HepG2 (cell line): ENCODE results near the gene MMUT. TPM values are rescaled to one million over a fixed set of nuclear protein-coding genes. Genes with fewer than 3 reads are reported as not detected.

Experiments used
- AFF4 ChIP-seq: sonication (generic); formaldehyde crosslinking; IDR thresholded peaks from 2 replicates; pipeline ENCODE4 v1.4.0; 2020; ENCODE audit warnings: missing genetic modification reagents
- BCLAF1 ChIP-seq: fragments of 450-650 bp; IDR thresholded peaks from 2 replicates; pipeline ENCODE4 v1.6.1; 2017; ENCODE audit warnings: mild to moderate bottlenecking
- MAF1 ChIP-seq: sonication (generic); formaldehyde crosslinking; IDR thresholded peaks from 2 replicates; pipeline ENCODE4 v1.5.0; 2020; ENCODE audit warnings: missing genetic modification reagents, borderline replicate concordance
- MAFK ChIP-seq, 2 experiments: IDR thresholded peaks in 1 of 2; conservative IDR thresholded peaks in 1 of 2; 2 replicates each; pipeline ENCODE4 v1.6.1; 2011; ENCODE audit warnings: improper control_type of control experiment in 2 of 2, low read length in 2 of 2
- NFE2L1 ChIP-seq: sonication (generic); formaldehyde crosslinking; IDR thresholded peaks from 2 replicates; pipeline ENCODE4 v1.4.0; 2020; ENCODE audit warnings: missing genetic modification reagents, mild to moderate bottlenecking, borderline replicate concordance
- PHF5A ChIP-seq: IDR thresholded peaks from one replicate; pipeline ENCODE4 v1.6.1; 2018; ENCODE audit warnings: low read depth, missing genetic modification reagents; ENCODE audit not compliant: unreplicated experiment
- SALL1 ChIP-seq: sonication (generic); formaldehyde crosslinking; IDR thresholded peaks from 2 replicates; pipeline ENCODE4 v1.8.0; 2022; ENCODE audit warnings: mild to moderate bottlenecking, missing genetic modification reagents
- TERF1 ChIP-seq: sonication (generic); formaldehyde crosslinking; IDR thresholded peaks from 2 replicates; pipeline ENCODE4 v1.8.0; 2022; ENCODE audit warnings: mild to moderate bottlenecking, missing genetic modification reagents, moderate library complexity
- ZFP36L2 ChIP-seq: sonication (generic); formaldehyde crosslinking; IDR thresholded peaks from 2 replicates; pipeline ENCODE4 v1.4.0; 2020; ENCODE audit warnings: missing genetic modification reagents
- ZNF496 ChIP-seq: sonication (generic); formaldehyde crosslinking; IDR thresholded peaks from 2 replicates; pipeline ENCODE4 v1.8.1; 2023; ENCODE audit warnings: mild to moderate bottlenecking, moderate library complexity, missing genetic modification reagents; ENCODE audit not compliant: insufficient replicate concordance
- ZNF775 ChIP-seq: sonication (generic); formaldehyde crosslinking; IDR thresholded peaks from 2 replicates; pipeline ENCODE4 v1.4.0; 2020; ENCODE audit warnings: missing genetic modification reagents, mild to moderate bottlenecking, moderate library complexity, borderline replicate concordance
- ZNF850 ChIP-seq: sonication (generic); formaldehyde crosslinking; conservative IDR thresholded peaks from 2 replicates; pipeline ENCODE4 v1.9.0; 2021; ENCODE audit warnings: mild to moderate bottlenecking, missing genetic modification reagents
- polyA plus RNA-seq, 8 experiments: library from polyadenylated mRNA; depleted of rRNA in 3 of 8; stranded (reverse) in 7 of 8; unstranded in 1 of 8; fragments of >200 nt; fragmentation: Illumina TruSeq in 4 of 8; extraction: Trizol in 4 of 8; gene quantifications; 2 replicates each; pipeline versions ENCODE4 v1.2.1 to v1.2.3, GENCODE V29; 2011 to 2016; ENCODE audit warnings: low read depth in 4 of 8, missing spikeins in 1 of 8, mixed read lengths in 1 of 8; ENCODE audit not compliant: insufficient read depth in 1 of 8
- total RNA-seq, 5 experiments: library from RNA; depleted of rRNA; stranded (reverse); fragments of >200 nt; fragmentation: Illumina TruSeq; extraction: Trizol; gene quantifications; 2 replicates each; pipeline ENCODE4 v1.2.3, GENCODE V29; 2016; ENCODE audit warnings: low read depth in 1 of 5
- TF ChIP-seq, protein P1 (sequence below): IDR thresholded peaks from 2 replicates; pipeline ENCODE4 v1.6.1; 2016; ENCODE audit warnings: missing compliant biosample characterization, missing genetic modification reagents, borderline replicate concordance
- TF ChIP-seq, protein P2 (sequence below), 2 experiments: fragments of 450-650 bp in 1 of 2; sonication (generic) in 1 of 2; formaldehyde crosslinking; IDR thresholded peaks; 2 replicates each; pipeline versions ENCODE4 v1.5.0 to v1.8.0; 2020 to 2022; ENCODE audit warnings: mild to moderate bottlenecking in 1 of 2, missing genetic modification reagents in 1 of 2

MMUT gene
- total and polyA plus RNA-seq, 2 of the 13 experiments (the other 11 are each of a cell fraction or from before 2014, with no cell fraction given) = 16.1 to 20.5 TPM

- no peak for TF ChIP-seq PHF5A (CRISPR knock-in tag)
- TF ChIP-seq TERF1 = no peak
- no peak for TF ChIP-seq ZNF850 (CRISPR knock-in tag)
- TF ChIP-seq MAF1 (CRISPR knock-in tag) = no peak
- TF ChIP-seq, protein P1, sequence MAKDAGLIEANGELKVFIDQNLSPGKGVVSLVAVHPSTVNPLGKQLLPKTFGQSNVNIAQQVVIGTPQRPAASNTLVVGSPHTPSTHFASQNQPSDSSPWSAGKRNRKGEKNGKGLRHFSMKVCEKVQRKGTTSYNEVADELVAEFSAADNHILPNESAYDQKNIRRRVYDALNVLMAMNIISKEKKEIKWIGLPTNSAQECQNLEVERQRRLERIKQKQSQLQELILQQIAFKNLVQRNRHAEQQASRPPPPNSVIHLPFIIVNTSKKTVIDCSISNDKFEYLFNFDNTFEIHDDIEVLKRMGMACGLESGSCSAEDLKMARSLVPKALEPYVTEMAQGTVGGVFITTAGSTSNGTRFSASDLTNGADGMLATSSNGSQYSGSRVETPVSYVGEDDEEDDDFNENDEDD (CRISPR knock-in tag) = peak; percentile 13; the same call in 1 of the 2 replicates
- TF ChIP-seq AFF4 (CRISPR knock-in tag) = no peak
- TF ChIP-seq ZNF775 = no peak
- no peak for TF ChIP-seq ZFP36L2 (CRISPR knock-in tag)
- peak; percentile 50; the same call in 1 of the 2 replicates for TF ChIP-seq SALL1
- TF ChIP-seq NFE2L1 (CRISPR knock-in tag) = no peak
- TF ChIP-seq BCLAF1 = no peak
- TF ChIP-seq, protein P2, sequence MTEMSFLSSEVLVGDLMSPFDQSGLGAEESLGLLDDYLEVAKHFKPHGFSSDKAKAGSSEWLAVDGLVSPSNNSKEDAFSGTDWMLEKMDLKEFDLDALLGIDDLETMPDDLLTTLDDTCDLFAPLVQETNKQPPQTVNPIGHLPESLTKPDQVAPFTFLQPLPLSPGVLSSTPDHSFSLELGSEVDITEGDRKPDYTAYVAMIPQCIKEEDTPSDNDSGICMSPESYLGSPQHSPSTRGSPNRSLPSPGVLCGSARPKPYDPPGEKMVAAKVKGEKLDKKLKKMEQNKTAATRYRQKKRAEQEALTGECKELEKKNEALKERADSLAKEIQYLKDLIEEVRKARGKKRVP (CRISPR knock-in tag; IDR thresholded peaks at IDR 0.05) = no peak
- no peak for TF ChIP-seq ZNF496 (CRISPR knock-in tag)
- no peak for TF ChIP-seq MAFK (conservative IDR thresholded peaks at IDR 0.05 in 1 of 2, IDR thresholded peaks at IDR 0.05 in 1 of 2; ENCODE audit: low read length in 2 of 2)
Observed at GRCh38 chr6:49506569-49507111, 43.6 kb upstream of the MMUT start (continued).
